IgD-negative memory B cell (primary cell): Measurements from ENCODE around the gene PCDHA2. TPM values are rescaled to one million over a fixed set of nuclear protein-coding genes. Genes with fewer than 3 reads are reported as not detected.
"Not testable (repeated sequence)": the region's sequence is repeated elsewhere in the genome, so short reads cannot be mapped to it uniquely, and the experiment has no call there.

Experiments
- H3K27ac Mint-ChIP-seq, 3 donors: one replicate each; pipeline ENCODE4 v1.8.0; 2020 to 2022; ENCODE audit warnings: mild to moderate bottlenecking in 3 of 3, mixed read lengths in 3 of 3, moderate library complexity in 1 of 3
- H3K27me3 Mint-ChIP-seq: one replicate; pipeline ENCODE4 v1.8.0; 2021; ENCODE audit warnings: mixed read lengths
- H3K36me3 Mint-ChIP-seq: one replicate; pipeline ENCODE4 v1.8.0; 2020; ENCODE audit warnings: mild to moderate bottlenecking, mixed read lengths
- H3K4me1 Mint-ChIP-seq, 3 donors: one replicate each; pipeline ENCODE4 v1.8.0; 2020 to 2022; ENCODE audit warnings: mixed read lengths in 3 of 3, mild to moderate bottlenecking in 1 of 3
- H3K4me3 Mint-ChIP-seq, 4 donors: one replicate each; pipeline ENCODE4 v1.8.0; 2020 to 2022; ENCODE audit warnings: mild to moderate bottlenecking in 4 of 4, mixed read lengths in 4 of 4, moderate library complexity in 3 of 4
- H3K9me3 Mint-ChIP-seq, 3 donors: one replicate each; pipeline ENCODE4 v1.8.0; 2020 to 2021; ENCODE audit warnings: mixed read lengths in 3 of 3, mild to moderate bottlenecking in 1 of 3
- polyA plus RNA-seq: library from polyadenylated mRNA; unstranded; fragments of 300-500 nt; fragmentation: Illumina TruSeq; gene quantifications from one replicate; pipeline ENCODE4 v1.2.3, GENCODE V29; 2021

Gene PCDHA2
- polyA plus RNA-seq, 1 donor from 2014 or later: not detected

DNA sequence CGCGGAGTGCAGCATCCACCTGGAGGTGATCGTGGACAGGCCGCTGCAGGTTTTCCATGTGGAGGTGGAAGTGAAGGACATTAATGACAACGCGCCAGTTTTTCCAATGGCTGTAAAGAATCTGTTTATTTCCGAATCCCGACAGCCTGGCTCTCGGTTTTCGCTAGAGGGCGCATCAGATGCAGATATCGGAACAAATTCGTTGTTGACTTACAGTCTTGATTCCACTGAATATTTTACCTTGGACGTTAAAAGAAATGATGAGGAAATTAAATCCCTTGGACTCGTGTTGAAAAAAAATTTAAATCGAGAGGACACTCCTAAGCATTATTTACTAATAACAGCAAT, 6.8 kb downstream of the PCDHA2 start:
- Mint-ChIP-seq H3K4me3 (no peak overlapping the region), H3K9me3 (peaks cover 2 to 26% (median 16%) of the 10 kb centered on the region in 3 donors), H3K4me1 (no peaks in the 10 kb centered on the region), H3K36me3 (no peaks in the 10 kb centered on the region), H3K27ac (peak overlapping the region in 1 of 3 donors; percentile 10), H3K27me3 (peaks cover 1% of the 10 kb centered on the region)

- not testable (repeated sequence) for H3K36me3 Mint-ChIP-seq, H3K27me3 Mint-ChIP-seq, H3K4me1 Mint-ChIP-seq, H3K4me3 Mint-ChIP-seq, H3K27ac Mint-ChIP-seq
- peaks cover 4 to 26% (median 18%) of the 10 kb centered on the region in 3 donors for H3K9me3 Mint-ChIP-seq
Measured at GRCh38 chr5:140802381-140802780, 7.7 kb downstream of the PCDHA2 start.

DNA sequence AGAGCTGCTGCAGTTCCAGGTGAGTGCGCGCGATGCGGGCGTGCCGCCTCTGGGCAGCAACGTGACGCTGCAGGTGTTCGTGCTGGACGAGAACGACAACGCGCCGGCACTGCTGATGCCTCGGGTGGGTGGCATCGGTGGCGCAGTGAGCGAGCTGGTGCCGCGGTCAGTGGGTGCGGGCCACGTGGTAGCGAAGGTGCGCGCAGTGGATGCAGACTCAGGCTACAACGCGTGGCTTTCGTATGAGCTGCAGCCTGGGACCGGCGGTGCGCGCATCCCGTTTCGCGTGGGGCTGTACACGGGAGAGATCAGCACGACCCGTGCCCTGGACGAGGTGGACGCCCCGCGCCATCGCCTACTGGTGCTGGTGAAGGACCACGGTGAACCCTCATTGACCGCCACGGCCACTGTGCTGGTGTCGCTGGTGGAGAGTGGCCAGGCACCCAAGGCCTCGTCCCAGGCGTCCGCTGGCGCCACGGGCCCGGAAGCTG, 8.2 kb downstream of the PCDHA2 start:
- H3K9me3 Mint-ChIP-seq: peaks cover 4 to 26% (median 21%) of the 10 kb centered on the region in 3 donors
- no peaks in the 10 kb centered on the region for H3K4me1 Mint-ChIP-seq
- no peak overlapping the region for H3K27ac Mint-ChIP-seq
- no peaks in the 10 kb centered on the region for H3K36me3 Mint-ChIP-seq
- H3K4me3 Mint-ChIP-seq: no peak overlapping the region
- H3K27me3 Mint-ChIP-seq: peaks cover 6% of the 10 kb centered on the region

DNA sequence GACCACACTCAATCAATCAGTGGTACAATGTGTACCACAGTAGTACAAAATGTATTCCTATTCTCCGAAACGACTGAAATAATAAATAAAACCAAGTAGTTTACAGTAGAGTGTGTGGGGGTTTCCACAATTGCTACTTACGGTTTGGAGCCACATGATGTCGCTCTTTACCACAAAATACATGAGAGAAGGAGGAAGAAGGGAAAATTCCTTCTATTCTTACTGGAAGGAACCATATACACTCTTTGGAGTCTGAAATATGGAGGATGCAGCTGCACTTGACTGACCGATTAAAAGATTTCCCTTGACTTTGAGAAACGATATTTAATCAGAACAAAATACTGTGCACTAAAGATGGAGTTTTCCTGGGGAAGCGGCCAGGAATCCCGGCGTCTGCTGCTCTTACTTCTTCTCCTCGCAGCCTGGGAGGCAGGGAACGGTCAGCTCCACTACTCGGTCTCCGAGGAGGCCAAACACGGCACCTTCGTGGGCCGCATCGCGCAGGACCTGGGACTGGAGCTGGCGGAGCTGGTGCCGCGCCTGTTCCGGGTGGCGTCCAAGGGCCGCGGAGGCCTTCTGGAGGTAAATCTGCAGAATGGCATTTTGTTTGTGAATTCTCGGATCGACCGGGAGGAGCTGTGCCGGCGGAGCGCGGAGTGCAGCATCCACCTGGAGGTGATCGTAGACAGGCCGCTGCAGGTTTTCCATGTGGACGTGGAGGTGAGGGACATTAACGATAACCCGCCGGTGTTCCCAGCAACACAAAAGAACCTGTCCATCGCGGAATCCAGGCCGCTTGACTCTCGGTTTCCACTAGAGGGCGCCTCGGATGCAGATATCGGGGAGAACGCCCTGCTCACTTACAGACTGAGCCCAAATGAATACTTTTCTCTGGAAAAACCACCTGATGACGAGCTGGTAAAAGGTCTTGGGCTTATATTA, 12.5 kb downstream of the PCDHA2 start, which contains the start of gene PCDHA4:
PCDHA4 (plus strand) TSS at position 235 of the 942 bp plus-strand sequence.
- Mint-ChIP-seq H3K36me3 (no peaks in the 10 kb centered on the region), H3K4me3 (peak within 1 kb of the TSS in 1 of 4 donors; percentile 83), H3K27ac (peak within 1 kb of the TSS in 1 of 3 donors; percentile 31), H3K4me1 (no peaks in the 10 kb centered on the region), H3K27me3 (peaks cover 7% of the 10 kb centered on the region), H3K9me3 (peaks cover 7 to 21% (median 14%) of the 10 kb centered on the region in 3 donors)

DNA sequence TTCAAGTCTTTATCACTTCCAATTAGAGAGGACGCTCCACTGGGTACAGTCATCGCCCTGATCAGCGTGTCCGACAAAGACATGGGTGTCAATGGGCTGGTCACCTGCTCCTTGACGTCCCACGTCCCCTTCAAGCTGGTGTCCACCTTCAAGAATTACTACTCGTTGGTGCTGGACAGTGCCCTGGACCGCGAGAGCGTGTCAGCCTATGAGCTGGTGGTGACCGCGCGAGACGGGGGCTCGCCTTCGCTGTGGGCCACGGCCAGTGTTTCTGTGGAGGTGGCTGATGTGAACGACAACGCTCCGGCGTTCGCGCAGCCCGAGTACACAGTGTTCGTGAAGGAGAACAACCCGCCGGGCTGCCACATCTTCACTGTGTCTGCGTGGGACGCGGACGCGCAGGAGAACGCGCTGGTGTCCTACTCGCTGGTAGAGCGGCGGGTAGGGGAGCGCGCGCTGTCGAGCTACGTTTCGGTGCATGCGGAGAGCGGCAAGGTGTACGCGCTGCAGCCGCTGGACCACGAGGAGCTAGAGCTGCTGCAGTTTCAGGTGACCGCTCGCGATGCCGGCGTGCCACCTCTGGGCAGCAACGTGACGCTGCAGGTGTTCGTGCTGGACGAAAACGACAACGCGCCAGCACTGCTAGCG, 13.7 kb downstream of the PCDHA2 start:
- not testable (repeated sequence) for H3K4me1 Mint-ChIP-seq, H3K36me3 Mint-ChIP-seq, H3K4me3 Mint-ChIP-seq, H3K27me3 Mint-ChIP-seq, H3K27ac Mint-ChIP-seq
- peaks cover 9 to 21% (median 19%) of the 10 kb centered on the region in 3 donors for H3K9me3 Mint-ChIP-seq

DNA sequence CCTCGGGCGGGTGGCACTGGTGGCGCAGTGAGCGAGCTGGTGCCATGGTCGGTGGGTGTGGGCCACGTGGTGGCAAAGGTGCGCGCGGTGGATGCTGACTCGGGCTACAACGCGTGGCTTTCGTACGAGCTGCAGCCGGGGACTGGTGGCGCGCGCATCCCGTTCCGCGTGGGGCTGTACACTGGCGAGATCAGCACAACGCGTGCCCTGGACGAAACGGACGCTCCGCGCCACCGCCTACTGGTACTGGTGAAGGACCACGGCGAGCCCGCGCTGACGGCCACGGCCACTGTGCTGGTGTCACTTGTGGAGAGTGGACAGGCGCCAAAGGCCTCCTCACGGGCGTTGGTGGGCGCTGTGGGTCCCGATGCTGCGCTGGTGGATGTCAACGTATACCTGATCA, 14.2 kb downstream of the PCDHA2 start:
- Mint-ChIP-seq H3K9me3 (peaks cover 7 to 19% (median 15%) of the 10 kb centered on the region in 3 donors), H3K4me1 (no peaks in the 10 kb centered on the region), H3K27ac (no peak overlapping the region), H3K27me3 (peaks cover 7% of the 10 kb centered on the region), H3K36me3 (no peaks in the 10 kb centered on the region), H3K4me3 (no peak overlapping the region)

DNA sequence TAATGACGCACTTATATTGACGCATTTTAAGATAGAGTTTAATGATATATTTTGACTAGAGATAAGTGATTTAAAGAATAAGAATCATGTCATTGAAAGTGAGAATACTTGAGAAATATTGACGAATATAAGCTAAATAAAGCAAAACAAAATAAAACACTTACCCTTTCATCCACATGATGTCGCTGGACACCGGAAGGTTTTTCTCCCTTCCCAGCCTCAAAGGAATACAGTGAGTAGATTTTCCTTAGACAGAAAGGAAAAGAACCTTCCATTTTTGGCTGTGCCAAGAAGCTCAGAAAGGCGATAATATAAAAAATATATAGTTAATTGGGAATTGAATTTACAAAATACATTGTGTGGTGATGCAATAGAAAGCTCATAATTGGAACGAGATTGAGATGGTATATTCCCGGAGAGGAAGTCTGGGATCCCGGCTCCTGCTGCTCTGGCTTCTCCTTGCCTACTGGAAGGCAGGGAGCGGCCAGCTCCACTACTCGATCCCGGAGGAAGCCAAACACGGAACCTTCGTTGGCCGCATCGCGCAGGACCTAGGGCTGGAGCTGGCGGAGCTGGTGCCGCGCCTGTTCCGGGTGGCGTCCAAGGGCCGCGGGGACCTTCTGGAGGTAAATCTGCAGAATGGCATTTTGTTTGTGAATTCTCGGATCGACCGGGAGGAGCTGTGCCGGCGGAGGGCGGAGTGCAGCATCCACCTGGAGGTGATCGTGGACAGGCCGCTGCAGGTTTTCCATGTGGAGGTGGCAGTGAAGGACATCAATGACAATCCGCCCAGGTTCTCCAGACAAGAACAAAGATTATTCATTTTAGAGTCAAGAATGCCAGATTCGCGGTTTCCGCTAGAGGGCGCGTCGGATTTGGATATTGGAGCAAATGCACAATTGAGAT, 27.0 kb downstream of the PCDHA2 start, which contains the start of gene PCDHA5:
PCDHA5 (plus strand) TSS at position 239 of the 906 bp plus-strand sequence.
- H3K4me1 Mint-ChIP-seq: no peaks in the 10 kb centered on the region
- no peak within 1 kb of the TSS for H3K27ac Mint-ChIP-seq
- peaks cover 0 to 3% (median 3%) of the 10 kb centered on the region in 3 donors for H3K9me3 Mint-ChIP-seq
- peaks cover 3% of the 10 kb centered on the region for H3K27me3 Mint-ChIP-seq
- H3K4me3 Mint-ChIP-seq: no peak within 1 kb of the TSS
- H3K36me3 Mint-ChIP-seq: no peaks in the 10 kb centered on the region

DNA sequence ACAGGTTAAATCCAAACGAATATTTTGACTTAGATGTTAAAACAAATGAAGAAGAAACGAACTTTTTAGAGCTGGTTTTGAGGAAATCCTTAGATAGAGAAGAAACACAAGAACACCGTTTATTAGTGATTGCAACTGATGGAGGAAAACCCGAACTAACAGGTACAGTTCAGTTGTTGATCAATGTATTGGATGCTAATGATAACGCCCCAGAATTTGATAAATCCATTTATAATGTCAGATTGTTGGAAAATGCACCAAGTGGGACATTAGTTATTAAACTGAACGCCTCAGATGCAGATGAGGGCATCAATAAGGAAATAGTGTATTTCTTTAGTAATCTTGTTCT, 27.6 kb downstream of the PCDHA2 start:
- no peak overlapping the region for H3K4me3 Mint-ChIP-seq
- H3K9me3 Mint-ChIP-seq: peaks cover 0 to 7% (median 5%) of the 10 kb centered on the region in 3 donors
- no peaks in the 10 kb centered on the region for H3K4me1 Mint-ChIP-seq
- H3K27ac Mint-ChIP-seq: no peak overlapping the region
- H3K36me3 Mint-ChIP-seq: no peaks in the 10 kb centered on the region
- H3K27me3 Mint-ChIP-seq: peaks cover 6% of the 10 kb centered on the region

DNA sequence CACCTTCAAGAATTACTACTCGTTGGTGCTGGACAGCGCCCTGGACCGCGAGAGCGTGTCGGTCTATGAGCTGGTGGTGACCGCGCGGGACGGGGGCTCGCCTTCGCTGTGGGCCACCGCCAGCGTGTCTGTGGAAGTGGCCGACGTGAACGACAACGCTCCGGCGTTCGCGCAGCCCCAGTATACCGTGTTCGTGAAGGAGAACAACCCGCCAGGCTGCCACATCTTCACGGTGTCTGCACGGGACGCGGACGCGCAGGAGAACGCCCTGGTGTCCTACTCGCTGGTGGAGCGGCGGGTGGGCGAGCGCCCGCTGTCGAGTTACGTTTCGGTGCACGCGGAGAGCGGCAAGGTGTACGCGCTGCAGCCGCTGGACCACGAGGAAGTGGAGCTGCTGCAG, 28.3 kb downstream of the PCDHA2 start:
- H3K9me3 Mint-ChIP-seq, H3K36me3 Mint-ChIP-seq, H3K4me1 Mint-ChIP-seq, H3K27me3 Mint-ChIP-seq, H3K27ac Mint-ChIP-seq, H3K4me3 Mint-ChIP-seq: not testable (repeated sequence)

- Mint-ChIP-seq H3K9me3 (peaks cover 0 to 12% (median 7%) of the 10 kb centered on the region in 3 donors), H3K36me3 (no peaks in the 10 kb centered on the region), H3K4me3 (no peak overlapping the region), H3K4me1 (no peaks in the 10 kb centered on the region), H3K27ac (no peak overlapping the region), H3K27me3 (peaks cover 7% of the 10 kb centered on the region)
Measured at GRCh38 chr5:140823475-140823874, 28.8 kb downstream of the PCDHA2 start.

- no peak within 1 kb of the TSS for H3K4me3 Mint-ChIP-seq
- H3K36me3 Mint-ChIP-seq: no peaks in the 10 kb centered on the region
- peaks cover 0 to 18% (median 6%) of the 10 kb centered on the region in 3 donors for H3K9me3 Mint-ChIP-seq
- no peaks in the 10 kb centered on the region for H3K4me1 Mint-ChIP-seq
- H3K27me3 Mint-ChIP-seq: peaks cover 12% of the 10 kb centered on the region
- H3K27ac Mint-ChIP-seq: no peak within 1 kb of the TSS
Measured at GRCh38 chr5:140827704-140828361, 33.2 kb downstream of the PCDHA2 start, which contains the start of gene PCDHA6. Gene PCDHA6, plus strand, starts transcription at chr5:140827960. Its CDS starts 132 bp downstream, at chr5:140828092.

- Mint-ChIP-seq H3K27ac (no peak overlapping the region), H3K4me3 (no peak overlapping the region), H3K27me3 (peaks cover 15% of the 10 kb centered on the region)
Measured at GRCh38 chr5:140828362-140828737, 33.7 kb downstream of the PCDHA2 start.

DNA sequence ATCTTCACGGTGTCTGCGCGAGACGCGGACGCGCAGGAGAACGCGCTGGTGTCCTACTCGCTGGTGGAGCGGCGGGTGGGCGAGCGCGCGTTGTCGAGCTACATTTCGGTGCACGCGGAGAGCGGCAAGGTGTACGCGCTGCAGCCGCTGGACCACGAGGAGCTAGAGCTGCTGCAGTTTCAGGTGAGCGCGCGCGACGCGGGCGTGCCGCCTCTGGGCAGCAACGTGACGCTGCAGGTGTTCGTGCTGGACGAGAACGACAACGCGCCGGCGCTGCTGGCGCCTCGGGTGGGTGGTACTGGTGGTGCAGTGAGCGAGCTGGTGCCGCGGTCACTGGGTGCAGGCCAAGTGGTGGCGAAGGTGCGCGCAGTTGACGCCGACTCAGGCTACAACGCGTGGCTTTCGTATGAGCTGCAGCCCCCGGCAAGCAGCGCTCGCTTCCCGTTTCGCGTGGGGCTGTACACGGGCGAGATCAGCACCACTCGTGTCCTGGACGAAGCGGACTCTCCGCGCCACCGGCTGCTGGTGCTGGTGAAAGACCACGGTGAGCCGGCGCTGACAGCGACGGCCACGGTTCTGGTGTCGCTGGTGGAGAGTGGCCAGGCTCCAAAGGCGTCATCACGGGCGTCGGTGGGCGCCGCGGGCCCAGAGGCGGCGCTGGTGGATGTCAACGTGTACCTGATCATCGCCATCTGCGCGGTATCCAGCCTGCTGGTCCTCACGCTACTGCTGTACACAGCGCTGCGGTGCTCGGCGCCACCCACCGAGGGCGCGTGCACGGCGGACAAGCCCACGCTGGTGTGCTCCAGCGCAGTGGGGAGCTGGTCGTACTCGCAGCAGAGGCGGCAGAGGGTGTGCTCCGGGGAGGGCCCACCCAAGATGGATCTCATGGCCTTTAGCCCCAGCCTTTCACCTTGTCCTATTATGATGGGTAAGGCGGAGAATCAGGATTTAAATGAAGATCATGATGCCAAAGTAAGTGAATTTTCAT, 35.2 kb downstream of the PCDHA2 start:
- H3K27ac Mint-ChIP-seq, H3K4me1 Mint-ChIP-seq, H3K36me3 Mint-ChIP-seq, H3K4me3 Mint-ChIP-seq: not testable (repeated sequence)
- Mint-ChIP-seq H3K9me3 (peaks cover 0 to 24% (median 10%) of the 10 kb centered on the region in 3 donors), H3K27me3 (peaks cover 18% of the 10 kb centered on the region)

More at GRCh38 chr5:140828362-140828737, 33.7 kb downstream of the PCDHA2 start:
- Mint-ChIP-seq H3K9me3 (peaks cover 0 to 20% (median 10%) of the 10 kb centered on the region in 3 donors), H3K4me1 (no peaks in the 10 kb centered on the region), H3K36me3 (no peaks in the 10 kb centered on the region)
